Osteocyte (in vitro differentiated cells): ENCODE measurements around the gene PCDHB12. TPM values are rescaled to one million over a fixed set of nuclear protein-coding genes. Genes with fewer than 3 reads are reported as not detected.
A peak's percentile ranks its signal among the peaks of the same experiment; 100 is the strongest.
"Not testable (repeated sequence)": the region's sequence is repeated elsewhere in the genome, so short reads cannot be mapped to it uniquely, and the experiment has no call there.

Experiments
- DNase-seq: peaks from one replicate; pipeline ENCODE4 v3.0.0; 2021; ENCODE audit warnings: mixed read lengths; ENCODE audit not compliant: unreplicated experiment; ENCODE audit errors: extremely low spot score
- H3K27ac Mint-ChIP-seq: one replicate; pipeline ENCODE4 v1.8.0; 2021; ENCODE audit warnings: mild to moderate bottlenecking, mixed read lengths; ENCODE audit not compliant: unreplicated experiment
- H3K27me3 Mint-ChIP-seq: one replicate; pipeline ENCODE4 v1.8.0; 2021; ENCODE audit warnings: mixed read lengths; ENCODE audit not compliant: unreplicated experiment
- H3K36me3 Mint-ChIP-seq: one replicate; pipeline ENCODE4 v1.8.0; 2021; ENCODE audit warnings: mixed read lengths; ENCODE audit not compliant: unreplicated experiment
- H3K4me1 Mint-ChIP-seq: one replicate; pipeline ENCODE4 v1.8.0; 2021; ENCODE audit warnings: mixed read lengths; ENCODE audit not compliant: unreplicated experiment
- H3K4me3 Mint-ChIP-seq: one replicate; pipeline ENCODE4 v1.8.0; 2021; ENCODE audit warnings: mild to moderate bottlenecking, moderate library complexity, mixed read lengths; ENCODE audit not compliant: unreplicated experiment
- H3K9me3 Mint-ChIP-seq: one replicate; pipeline ENCODE4 v1.8.0; 2021; ENCODE audit warnings: mixed read lengths; ENCODE audit not compliant: unreplicated experiment
- total RNA-seq: library from RNA; stranded (reverse); gene quantifications from 2 replicates; pipeline ENCODE4 v1.2.1, GENCODE V29; 2021
- TF ChIP-seq, protein P1 (sequence below): fragments of 200-600 bp; sonication (generic); IDR thresholded peaks from 2 replicates; pipeline ENCODE4 v1.5.0; 2021; ENCODE audit warnings: antibody characterized with exemption, mild to moderate bottlenecking, moderate library complexity

The PCDHB12 gene
- total RNA-seq, 1 donor from 2014 or later = 1.9 TPM

- H3K36me3 Mint-ChIP-seq = peaks cover 14% of the 10 kb centered on the region
Measured at GRCh38 chr5:141180313-141180712, 28.2 kb upstream of the PCDHB12 start.

GRCh38 chr5:141182248-141182647, 26.3 kb upstream of the PCDHB12 start, which contains the start of gene PCDHB16:
Gene PCDHB16 (plus strand): TSS chr5:141182387. CDS start chr5:141182560, 173 bp downstream.
- TF ChIP-seq, protein P1, sequence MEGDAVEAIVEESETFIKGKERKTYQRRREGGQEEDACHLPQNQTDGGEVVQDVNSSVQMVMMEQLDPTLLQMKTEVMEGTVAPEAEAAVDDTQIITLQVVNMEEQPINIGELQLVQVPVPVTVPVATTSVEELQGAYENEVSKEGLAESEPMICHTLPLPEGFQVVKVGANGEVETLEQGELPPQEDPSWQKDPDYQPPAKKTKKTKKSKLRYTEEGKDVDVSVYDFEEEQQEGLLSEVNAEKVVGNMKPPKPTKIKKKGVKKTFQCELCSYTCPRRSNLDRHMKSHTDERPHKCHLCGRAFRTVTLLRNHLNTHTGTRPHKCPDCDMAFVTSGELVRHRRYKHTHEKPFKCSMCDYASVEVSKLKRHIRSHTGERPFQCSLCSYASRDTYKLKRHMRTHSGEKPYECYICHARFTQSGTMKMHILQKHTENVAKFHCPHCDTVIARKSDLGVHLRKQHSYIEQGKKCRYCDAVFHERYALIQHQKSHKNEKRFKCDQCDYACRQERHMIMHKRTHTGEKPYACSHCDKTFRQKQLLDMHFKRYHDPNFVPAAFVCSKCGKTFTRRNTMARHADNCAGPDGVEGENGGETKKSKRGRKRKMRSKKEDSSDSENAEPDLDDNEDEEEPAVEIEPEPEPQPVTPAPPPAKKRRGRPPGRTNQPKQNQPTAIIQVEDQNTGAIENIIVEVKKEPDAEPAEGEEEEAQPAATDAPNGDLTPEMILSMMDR = peak; percentile 48
- no peaks in the 10 kb centered on the region for H3K27me3 Mint-ChIP-seq
- H3K4me1 Mint-ChIP-seq = no peaks in the 10 kb centered on the region
- H3K9me3 Mint-ChIP-seq = peaks cover 45% of the 10 kb centered on the region
- no peak for DNase-seq
- peak within 1 kb of the TSS; percentile 87 for H3K27ac Mint-ChIP-seq
- H3K36me3 Mint-ChIP-seq = peaks cover 22% of the 10 kb centered on the region
- H3K4me3 Mint-ChIP-seq = peak within 1 kb of the TSS; percentile 78

More at GRCh38 chr5:141180313-141180712, 28.2 kb upstream of the PCDHB12 start:
- Mint-ChIP-seq H3K9me3 (peaks cover 33% of the 10 kb centered on the region), H3K4me3 (no peak overlapping the region), H3K4me1 (no peaks in the 10 kb centered on the region), H3K27me3 (no peaks in the 10 kb centered on the region), H3K27ac (no peak overlapping the region)
- TF ChIP-seq, protein P1 = no peak
- DNase-seq = no peak

DNA sequence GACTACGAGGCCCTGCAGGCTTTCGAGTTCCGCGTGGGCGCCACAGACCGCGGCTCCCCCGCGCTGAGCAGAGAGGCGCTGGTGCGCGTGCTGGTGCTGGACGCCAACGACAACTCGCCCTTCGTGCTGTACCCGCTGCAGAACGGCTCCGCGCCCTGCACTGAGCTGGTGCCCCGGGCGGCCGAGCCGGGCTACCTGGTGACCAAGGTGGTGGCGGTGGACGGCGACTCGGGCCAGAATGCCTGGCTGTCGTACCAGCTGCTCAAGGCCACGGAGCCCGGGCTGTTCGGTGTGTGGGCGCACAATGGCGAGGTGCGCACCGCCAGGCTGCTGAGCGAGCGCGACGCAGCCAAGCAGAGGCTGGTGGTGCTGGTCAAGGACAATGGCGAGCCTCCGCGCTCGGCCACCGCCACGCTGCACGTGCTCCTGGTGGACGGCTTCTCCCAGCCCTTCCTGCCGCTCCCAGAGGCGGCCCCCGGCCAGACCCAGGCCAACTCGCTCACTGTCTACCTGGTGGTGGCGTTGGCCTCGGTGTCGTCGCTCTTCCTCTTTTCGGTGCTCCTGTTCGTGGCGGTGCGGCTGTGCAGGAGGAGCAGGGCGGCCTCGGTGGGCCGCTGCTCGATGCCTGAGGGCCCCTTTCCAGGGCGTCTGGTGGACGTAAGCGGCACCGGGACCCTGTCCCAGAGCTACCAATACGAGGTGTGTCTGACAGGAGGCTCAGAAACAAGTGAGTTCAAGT, 24.2 kb upstream of the PCDHB12 start:
- not testable (repeated sequence) for H3K27ac Mint-ChIP-seq, H3K4me1 Mint-ChIP-seq, H3K4me3 Mint-ChIP-seq, H3K27me3 Mint-ChIP-seq, DNase-seq
- H3K36me3 Mint-ChIP-seq = peaks cover 28% of the 10 kb centered on the region
- H3K9me3 Mint-ChIP-seq = peaks cover 55% of the 10 kb centered on the region

DNA sequence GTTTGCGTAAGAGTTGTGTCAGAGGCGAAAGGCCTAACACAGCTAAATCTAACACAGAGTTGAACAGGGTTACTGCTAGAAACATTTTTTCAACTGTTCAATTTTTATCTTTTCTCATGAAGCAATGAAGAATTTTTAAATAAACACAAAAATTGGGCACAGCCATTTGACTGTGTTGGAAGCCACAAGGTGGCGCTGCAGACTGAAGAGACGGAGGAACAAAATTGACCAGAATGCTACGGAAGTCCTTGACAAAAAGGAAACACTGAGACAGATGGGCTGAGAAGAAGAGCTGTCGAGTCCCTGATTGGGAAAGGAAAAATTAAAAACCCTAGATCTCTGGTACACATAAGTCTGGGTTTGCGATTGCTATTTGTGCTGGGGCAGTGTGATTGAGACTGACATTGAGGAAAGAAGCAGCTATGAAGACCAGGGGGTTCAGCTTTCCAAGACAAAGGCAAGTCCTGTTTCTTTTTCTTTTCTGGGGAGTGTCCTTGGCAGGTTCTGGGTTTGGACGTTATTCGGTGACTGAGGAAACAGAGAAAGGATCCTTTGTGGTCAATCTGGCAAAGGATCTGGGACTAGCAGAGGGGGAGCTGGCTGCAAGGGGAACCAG, 21.5 kb upstream of the PCDHB12 start, which contains the start of gene PCDHB9:
Gene PCDHB9, plus strand, starts transcription at position 265 of the 616 bp plus-strand sequence. Its CDS starts 158 bp downstream, at position 423.
- Mint-ChIP-seq H3K4me3 (peak within 1 kb of the TSS; percentile 41), H3K27ac (no peak within 1 kb of the TSS), H3K9me3 (peaks cover 51% of the 10 kb centered on the region), H3K27me3 (no peaks in the 10 kb centered on the region), H3K36me3 (peaks cover 26% of the 10 kb centered on the region), H3K4me1 (no peaks in the 10 kb centered on the region)
- TF ChIP-seq, protein P1 = peak; percentile 28
- no peak for DNase-seq

DNA sequence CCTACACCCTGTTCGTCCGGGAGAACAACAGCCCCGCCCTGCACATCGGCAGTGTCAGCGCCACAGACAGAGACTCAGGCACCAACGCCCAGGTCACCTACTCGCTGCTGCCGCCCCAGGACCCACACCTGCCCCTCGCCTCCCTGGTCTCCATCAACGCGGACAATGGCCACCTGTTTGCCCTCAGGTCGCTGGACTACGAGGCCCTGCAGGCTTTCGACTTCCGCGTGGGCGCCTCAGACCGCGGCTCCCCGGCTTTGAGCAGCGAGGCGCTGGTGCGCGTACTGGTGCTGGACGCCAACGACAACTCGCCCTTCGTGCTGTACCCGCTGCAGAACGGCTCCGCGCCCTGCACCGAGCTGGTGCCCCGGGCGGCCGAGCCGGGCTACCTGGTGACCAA, 19.8 kb upstream of the PCDHB12 start:
- not testable (repeated sequence) for H3K27ac Mint-ChIP-seq, H3K27me3 Mint-ChIP-seq, H3K4me1 Mint-ChIP-seq, H3K4me3 Mint-ChIP-seq
- DNase-seq = peak; percentile 83
- peaks cover 27% of the 10 kb centered on the region for H3K36me3 Mint-ChIP-seq
- H3K9me3 Mint-ChIP-seq = peaks cover 51% of the 10 kb centered on the region

DNA sequence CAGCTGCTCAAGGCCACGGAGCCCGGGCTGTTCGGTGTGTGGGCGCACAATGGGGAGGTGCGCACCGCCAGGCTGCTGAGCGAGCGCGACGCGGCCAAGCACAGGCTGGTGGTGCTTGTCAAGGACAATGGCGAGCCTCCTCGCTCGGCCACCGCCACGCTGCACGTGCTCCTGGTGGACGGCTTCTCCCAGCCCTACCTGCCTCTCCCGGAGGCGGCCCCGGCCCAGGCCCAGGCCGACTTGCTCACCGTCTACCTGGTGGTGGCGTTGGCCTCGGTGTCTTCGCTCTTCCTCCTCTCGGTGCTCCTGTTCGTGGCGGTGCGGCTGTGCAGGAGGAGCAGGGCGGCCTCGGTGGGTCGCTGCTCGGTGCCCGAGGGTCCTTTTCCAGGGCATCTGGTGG, 19.4 kb upstream of the PCDHB12 start:
- Mint-ChIP-seq H3K9me3 (peaks cover 51% of the 10 kb centered on the region), H3K36me3 (peaks cover 27% of the 10 kb centered on the region)
- not testable (repeated sequence) for H3K27me3 Mint-ChIP-seq, H3K4me3 Mint-ChIP-seq, H3K27ac Mint-ChIP-seq, H3K4me1 Mint-ChIP-seq, DNase-seq
